Measurements from ENCODE around the gene TUBGCP2. TPM values are rescaled to one million over a fixed set of nuclear protein-coding genes. Genes with fewer than 3 reads are reported as not detected.

TUBGCP2 gene
- total and polyA plus RNA-seq, 2 of the 13 experiments (the other 11 are each of a cell fraction or from before 2014, with no cell fraction given), result 21.3 to 34.5 TPM

GRCh38 chr10:133263674-133264073 is 45.0 kb downstream of the TUBGCP2 start:
- CTCF ChIA-PET (ENCODE audit: low intra/inter-chr PET ratio, low total read pairs), result no interaction called here
- H3K4me1 ChIP-seq (ENCODE audit: insufficient read depth, low read length), result peaks cover 19% of the 10 kb centered on the region
- H3K27ac ChIP-seq (ENCODE audit: extremely low read length, insufficient read depth, low read length), result no peak overlapping the region
- H4K20me1 ChIP-seq (ENCODE audit: insufficient read depth, low read length), result no peaks in the 10 kb centered on the region
- no peak overlapping the region for H3K4me2 ChIP-seq (ENCODE audit: low read depth, low read length)
- BruUV-seq (replicated peaks), result no TSS peak
- H3K79me2 ChIP-seq (ENCODE audit: insufficient read depth, low read length), result no peaks in the 10 kb centered on the region
- POLR2A ChIA-PET, result no interaction called here
- intact Hi-C loops (cut with micrococcal nuclease; ENCODE audit: unreplicated experiment) (no loop called here), in situ Hi-C loops (cut with HindIII; ENCODE audit: extremely low pct_ligation_motif_present, low pct_unique_long_range_greater_than_20kb) (no loop called here)
- no peak overlapping the region for H3K4me3 ChIP-seq (replicated peaks in 1 of 3; ENCODE audit: insufficient read depth in 1 of 3, low read depth in 2 of 3, low read length in 3 of 3)
- no peak for TF ChIP-seq ZNF510 (CRISPR knock-in tag; IDR thresholded peaks at IDR 0.05; ENCODE audit: low read depth)
- FAIRE-seq, result no peak
- no peak overlapping the region for H2AFZ ChIP-seq (ENCODE audit: low read length)
- H3K36me3 ChIP-seq (replicated peaks in 1 of 2; ENCODE audit: control insufficient read depth in 1 of 2, insufficient read depth in 2 of 2, low read length in 2 of 2), result no peaks in the 10 kb centered on the region
- 56% methylated on average over 5 of the region's 10 CpGs for WGBS (ENCODE audit: low lambda C conversion rate)
- ATAC-seq, result no peak
- H3K27me3 ChIP-seq (ENCODE audit: control insufficient read depth in 1 of 2, insufficient read depth in 2 of 2, low read length in 2 of 2), result peaks cover 9 to 36% of the 10 kb centered on the region in 2 experiments; a peak in 4 of 5 replicates
- no peaks in the 10 kb centered on the region for H3K9me3 ChIP-seq (ENCODE audit: low read length)
- DNase-seq (ENCODE audit: low spot score), result no peak
- no peak overlapping the region for H3K9ac ChIP-seq (ENCODE audit: insufficient read depth, low read depth, low read length)

GRCh38 chr10:133262696-133263095 is 46.0 kb downstream of the TUBGCP2 start:
- ChIA-PET POLR2A (no interaction called here), CTCF (ENCODE audit: low intra/inter-chr PET ratio, low total read pairs) (no interaction called here)
- FAIRE-seq (no peak), DNase-seq (ENCODE audit: low spot score) (no peak), ATAC-seq (no peak)
- Histone ChIP-seq H4K20me1 (ENCODE audit: insufficient read depth, low read length) (no peaks in the 10 kb centered on the region), H3K27me3 (ENCODE audit: control insufficient read depth in 1 of 2, insufficient read depth in 2 of 2, low read length in 2 of 2) (peaks cover 9 to 43% of the 10 kb centered on the region in 2 experiments; a peak in 4 of 5 replicates), H3K4me3 (replicated peaks in 1 of 3; ENCODE audit: insufficient read depth in 1 of 3, low read depth in 2 of 3, low read length in 3 of 3) (no peak overlapping the region), H3K9me3 (ENCODE audit: low read length) (no peaks in the 10 kb centered on the region), H3K27ac (ENCODE audit: extremely low read length, insufficient read depth, low read length) (no peak overlapping the region), H3K9ac (ENCODE audit: insufficient read depth, low read depth, low read length) (no peak overlapping the region), H3K4me1 (ENCODE audit: insufficient read depth, low read length) (peaks cover 28% of the 10 kb centered on the region), H3K36me3 (replicated peaks in 1 of 2; ENCODE audit: control insufficient read depth in 1 of 2, insufficient read depth in 2 of 2, low read length in 2 of 2) (no peaks in the 10 kb centered on the region), H3K79me2 (ENCODE audit: insufficient read depth, low read length) (no peaks in the 10 kb centered on the region), H3K4me2 (ENCODE audit: low read depth, low read length) (no peak overlapping the region), H2AFZ (ENCODE audit: low read length) (no peak overlapping the region)
- WGBS (ENCODE audit: low lambda C conversion rate), result 61% methylated on average over 8 of the region's 14 CpGs
- BruUV-seq (replicated peaks), result no TSS peak
- in situ Hi-C loops (cut with HindIII; ENCODE audit: extremely low pct_ligation_motif_present, low pct_unique_long_range_greater_than_20kb), result no loop called here
- TF ChIP-seq TAF15 (IDR thresholded peaks at IDR 0.05; ENCODE audit: low read depth, low read length, poor library complexity, severe bottlenecking), result no peak
- TF ChIP-seq E2F1 (CRISPR knock-in tag; IDR thresholded peaks at IDR 0.05), result no peak
- TF ChIP-seq HHEX (CRISPR knock-in tag; IDR thresholded peaks at IDR 0.05), result no peak
- no peak for TF ChIP-seq ZNF768 (CRISPR knock-in tag; IDR thresholded peaks at IDR 0.05)
- TF ChIP-seq HNF1B (CRISPR knock-in tag; IDR thresholded peaks at IDR 0.05), result no peak
- no peak for TF ChIP-seq ZNF737 (CRISPR knock-in tag; IDR thresholded peaks at IDR 0.05; ENCODE audit: borderline replicate concordance)
- no peak for TF ChIP-seq ZMAT3 (CRISPR knock-in tag; conservative IDR thresholded peaks at IDR 0.05)
- TF ChIP-seq TGIF2 (CRISPR knock-in tag; IDR thresholded peaks at IDR 0.05), result no peak
- intact Hi-C loops (cut with micrococcal nuclease; ENCODE audit: unreplicated experiment), result no loop called here
